Trophoblast cell (in vitro differentiated cells and primary cell): ENCODE data around the gene HCAR2.
A peak's percentile ranks its signal among the peaks of the same experiment; 100 is the strongest.

ENCODE experiments used
- DNase-seq, 2 donors: peaks; one replicate each; pipeline ENCODE4 v3.0.0-alpha.2; 2016
- H2AFZ ChIP-seq: 2 replicates; pipeline ENCODE4 v1.6.1; 2013; ENCODE audit warnings: low read length, moderate library complexity, mild to moderate bottlenecking; ENCODE audit not compliant: insufficient read depth, poor library complexity
- H2AK5ac ChIP-seq: 2 replicates; pipeline ENCODE4 v1.6.1; 2013; ENCODE audit warnings: mild to moderate bottlenecking, low read length
- H2BK120ac ChIP-seq: 2 replicates; pipeline ENCODE4 v1.6.1; 2013; ENCODE audit warnings: low read length, mild to moderate bottlenecking, moderate library complexity; ENCODE audit not compliant: insufficient read depth, poor library complexity
- H2BK12ac ChIP-seq: 2 replicates; pipeline ENCODE4 v1.6.1; 2013; ENCODE audit warnings: mild to moderate bottlenecking, low read length, moderate library complexity
- H2BK5ac ChIP-seq: 2 replicates; pipeline ENCODE4 v1.6.1; 2013; ENCODE audit warnings: low read length, low read depth, moderate library complexity, mild to moderate bottlenecking; ENCODE audit not compliant: poor library complexity
- H3K14ac ChIP-seq: 2 replicates; pipeline ENCODE4 v1.6.1; 2013; ENCODE audit warnings: mild to moderate bottlenecking, low read length
- H3K18ac ChIP-seq: 2 replicates; pipeline ENCODE4 v1.6.1; 2013; ENCODE audit warnings: mild to moderate bottlenecking, low read length
- H3K23ac ChIP-seq: 2 replicates; pipeline ENCODE4 v1.6.1; 2013; ENCODE audit warnings: low read length
- H3K27ac ChIP-seq: 2 replicates; pipeline ENCODE4 v1.5.1; 2013; ENCODE audit warnings: low read depth, mild to moderate bottlenecking, inconsistent platforms, low read length, moderate library complexity
- H3K27me3 ChIP-seq: 2 replicates; pipeline ENCODE4 v1.6.1; 2013; ENCODE audit warnings: inconsistent platforms, mild to moderate bottlenecking, low read length, moderate library complexity; ENCODE audit not compliant: insufficient read depth
- H3K36me3 ChIP-seq, 2 experiments: 1 replicate in 1 of 2; 2 replicates in 1 of 2; pipeline ENCODE4 v1.6.1; 2013; ENCODE audit warnings: low read length in 2 of 2, mild to moderate bottlenecking in 2 of 2, moderate library complexity in 1 of 2; ENCODE audit not compliant: insufficient read depth in 2 of 2, control insufficient read depth in 1 of 2
- H3K4ac ChIP-seq: 2 replicates; pipeline ENCODE4 v1.6.1; 2013; ENCODE audit warnings: low read depth, mild to moderate bottlenecking, low read length, moderate library complexity
- H3K4me1 ChIP-seq, 2 experiments: 1 replicate in 1 of 2; 2 replicates in 1 of 2; pipeline ENCODE4 v1.6.1; 2013; ENCODE audit warnings: low read length in 2 of 2, mild to moderate bottlenecking in 2 of 2, moderate library complexity in 1 of 2; ENCODE audit not compliant: insufficient read depth in 2 of 2, control insufficient read depth in 1 of 2
- H3K4me2 ChIP-seq: 2 replicates; pipeline ENCODE4 v1.6.1; 2013; ENCODE audit warnings: inconsistent platforms, mild to moderate bottlenecking, low read length, moderate library complexity
- H3K4me3 ChIP-seq: 2 replicates; pipeline ENCODE4 v1.5.1; 2013; ENCODE audit warnings: mild to moderate bottlenecking, low read depth, low read length, inconsistent platforms
- H3K79me1 ChIP-seq: one replicate; pipeline ENCODE4 v1.6.1; 2013; ENCODE audit warnings: low read length
- H3K79me2 ChIP-seq: 2 replicates; pipeline ENCODE4 v1.6.1; 2013; ENCODE audit warnings: low read length, mild to moderate bottlenecking; ENCODE audit not compliant: control insufficient read depth, insufficient read depth, poor library complexity
- H3K9ac ChIP-seq: 2 replicates; pipeline ENCODE4 v1.6.1; 2013; ENCODE audit warnings: mild to moderate bottlenecking, low read length
- H3K9me3 ChIP-seq: 2 replicates; pipeline ENCODE4 v1.6.1; 2013; ENCODE audit warnings: low read depth, mild to moderate bottlenecking, control low read depth, inconsistent platforms, low read length; ENCODE audit not compliant: insufficient read depth
- H4K12ac ChIP-seq: 2 replicates; pipeline ENCODE4 v1.6.1; 2013; ENCODE audit warnings: low read depth, mild to moderate bottlenecking, low read length, moderate library complexity
- H4K8ac ChIP-seq: 2 replicates; pipeline ENCODE4 v1.6.1; 2013; ENCODE audit warnings: low read depth, mild to moderate bottlenecking, low read length, moderate library complexity
- H4K91ac ChIP-seq: one replicate; pipeline ENCODE4 v1.6.1; 2013; ENCODE audit warnings: low read depth, mild to moderate bottlenecking, low read length, moderate library complexity
- WGBS: extraction: QIAGEN DNeasy Blood & Tissue Kit; methylation state at CpG from one replicate; pipeline ENCODE4 v1.1.7; 2013; ENCODE audit warnings: missing lambda C conversion rate; ENCODE audit not compliant: insufficient read length, insufficient coverage; ENCODE audit errors: extremely low coverage; 5-methylcytosine and 5-hydroxymethylcytosine counted together

The HCAR2 gene

DNA sequence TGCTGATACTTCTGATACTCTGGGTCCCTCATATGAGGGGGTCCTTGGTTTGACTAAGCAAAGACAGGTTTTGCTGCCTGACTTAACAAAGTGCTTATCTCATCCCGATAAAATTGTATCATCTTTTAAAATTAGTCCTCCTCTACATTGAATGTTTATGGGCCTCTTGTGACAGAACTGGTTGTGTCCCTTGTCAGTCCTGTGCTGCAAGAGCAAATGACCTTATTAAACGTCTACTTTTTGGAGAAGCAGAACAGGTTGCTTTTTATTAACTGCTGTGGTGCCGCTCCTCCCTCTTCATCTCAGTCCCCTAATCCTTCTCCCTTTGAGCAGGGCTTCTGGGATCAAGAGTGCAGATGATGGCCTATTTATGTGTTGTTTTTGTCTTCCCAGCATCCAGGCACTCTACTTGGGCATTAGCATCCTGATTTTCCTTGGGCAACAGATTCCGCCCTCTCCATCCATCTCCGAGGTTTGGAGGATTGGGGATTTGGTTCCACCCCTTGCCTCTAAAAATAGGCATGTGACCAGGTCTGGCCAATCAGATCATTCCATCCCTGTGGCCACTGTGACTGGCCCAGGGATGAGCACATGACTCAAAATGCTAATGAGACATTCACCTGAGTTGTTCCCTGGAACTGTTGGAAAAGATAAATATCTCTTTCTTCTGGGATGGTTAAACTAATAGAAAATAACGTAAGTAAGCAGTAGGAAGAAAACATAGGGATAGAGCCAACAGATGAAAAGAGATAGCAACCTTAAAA is 46.6 kb upstream of the HCAR2 start:
- H3K4me3 ChIP-seq: no peak overlapping the region
- no peak overlapping the region for H2AFZ ChIP-seq
- no peak overlapping the region for H3K4me2 ChIP-seq
- H3K14ac ChIP-seq: no peak overlapping the region
- no peak overlapping the region for H4K8ac ChIP-seq
- DNase-seq: peak in 1 of 2 donors; percentile 64
- peaks cover 2 to 4% of the 10 kb centered on the region in 2 experiments for H3K36me3 ChIP-seq
- H4K91ac ChIP-seq: no peak overlapping the region
- H3K79me1 ChIP-seq: peaks cover 8% of the 10 kb centered on the region
- H3K4ac ChIP-seq: no peak overlapping the region
- peak overlapping the region; percentile 22 for H3K9ac ChIP-seq
- H3K79me2 ChIP-seq: peaks cover 9% of the 10 kb centered on the region
- H3K18ac ChIP-seq: no peak overlapping the region
- peak overlapping the region; percentile 91 for H2BK12ac ChIP-seq
- no peak overlapping the region for H2BK120ac ChIP-seq
- no peak overlapping the region for H2AK5ac ChIP-seq
- H3K23ac ChIP-seq: no peak overlapping the region
- H3K27ac ChIP-seq: no peak overlapping the region
- H3K27me3 ChIP-seq: no peaks in the 10 kb centered on the region
- H3K4me1 ChIP-seq: peaks cover 6 to 12% of the 10 kb centered on the region in 2 experiments
- H2BK5ac ChIP-seq: no peak overlapping the region
- no peak overlapping the region for H4K12ac ChIP-seq
- WGBS: no CpG with 5 or more reads among the region's 6 CpGs
- no peaks in the 10 kb centered on the region for H3K9me3 ChIP-seq

DNA sequence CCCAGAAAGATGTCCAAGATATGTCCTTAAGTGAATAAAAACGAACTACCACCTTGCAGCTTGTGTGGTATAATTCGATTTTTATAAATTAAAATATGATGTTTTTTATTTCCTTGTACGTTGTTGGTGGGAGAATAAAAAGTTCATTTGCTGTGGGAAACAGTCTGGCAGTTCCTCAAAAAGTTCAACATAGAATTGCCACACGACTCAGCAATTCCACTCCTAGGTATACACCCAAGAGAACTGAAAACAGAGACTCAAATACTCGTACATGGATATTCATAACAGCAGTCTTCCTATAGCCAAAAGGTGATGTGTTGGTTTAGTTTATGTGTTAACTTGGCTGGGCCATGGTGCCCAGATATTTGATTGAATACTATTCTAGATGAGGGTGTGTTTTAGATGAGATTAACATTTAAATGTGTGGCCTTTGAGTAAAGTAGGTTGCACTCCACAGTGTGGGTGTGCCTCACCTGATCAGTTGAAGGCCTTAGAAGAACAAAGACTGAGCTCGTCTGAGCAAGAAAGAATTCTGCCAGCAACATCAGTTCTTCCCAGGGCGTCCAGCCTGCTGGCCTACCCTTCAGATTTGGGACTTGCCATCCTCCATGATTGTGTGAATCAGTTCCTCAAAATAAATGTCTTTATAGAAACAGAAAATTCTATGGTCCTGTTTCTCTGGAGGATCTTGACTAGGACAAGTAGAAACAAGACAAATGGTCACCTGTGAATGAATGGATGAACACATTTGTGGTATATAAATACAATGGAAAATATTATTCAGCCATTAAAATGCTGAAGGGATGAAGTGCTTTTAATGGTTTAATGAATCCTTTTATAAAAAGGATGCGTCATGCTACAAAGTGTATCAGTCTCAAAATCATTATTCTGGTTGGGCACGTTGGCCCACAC is 44.3 kb upstream of the HCAR2 start:
- Histone ChIP-seq H4K12ac (no peak overlapping the region), H3K79me2 (no peaks in the 10 kb centered on the region), H2BK120ac (no peak overlapping the region), H3K4me3 (no peak overlapping the region), H3K23ac (no peak overlapping the region), H3K4me2 (no peak overlapping the region), H3K4me1 (peaks cover 6 to 8% of the 10 kb centered on the region in 2 experiments), H2BK5ac (no peak overlapping the region), H4K91ac (no peak overlapping the region), H2AK5ac (no peak overlapping the region), H3K27ac (no peak overlapping the region), H3K79me1 (peaks cover 2% of the 10 kb centered on the region), H2AFZ (no peak overlapping the region), H3K9ac (no peak overlapping the region), H3K14ac (no peak overlapping the region), H3K27me3 (no peaks in the 10 kb centered on the region), H3K18ac (no peak overlapping the region), H3K36me3 (no peaks in the 10 kb centered on the region), H2BK12ac (no peak overlapping the region), H3K4ac (no peak overlapping the region), H4K8ac (no peak overlapping the region), H3K9me3 (no peaks in the 10 kb centered on the region)
- no peak for DNase-seq
- 100% methylated on average over 2 of the region's 9 CpGs for WGBS

DNA sequence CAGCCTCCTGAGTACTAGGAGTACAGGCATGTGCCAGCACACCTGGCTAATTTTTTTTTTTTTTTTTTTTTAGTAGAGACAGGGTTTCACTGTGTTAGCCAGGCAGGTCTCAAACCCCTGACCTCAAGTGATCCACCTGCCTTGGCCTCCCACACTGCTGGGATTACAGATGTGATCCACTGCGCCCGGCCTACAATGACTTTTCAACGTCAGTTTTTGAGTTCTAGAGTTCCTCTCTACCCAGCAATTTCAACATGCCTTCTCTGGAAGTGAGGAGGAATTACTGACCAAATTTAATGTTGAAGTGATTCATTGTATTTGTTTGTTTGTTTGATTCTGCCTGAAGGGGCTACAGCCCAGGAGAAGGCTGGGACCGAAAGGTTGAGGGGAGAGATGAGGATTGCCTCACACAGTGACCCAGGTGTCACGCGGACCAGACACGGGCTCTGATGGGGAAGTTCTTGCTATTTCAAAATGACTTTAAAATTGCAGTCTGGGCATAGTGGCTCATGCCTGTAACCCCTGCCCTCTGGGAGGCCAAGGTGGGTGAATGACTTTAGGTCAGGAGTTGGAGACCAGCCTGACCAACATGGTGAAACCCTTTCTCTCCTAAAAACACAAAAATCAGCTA is 40.9 kb upstream of the HCAR2 start:
- no peaks in the 10 kb centered on the region for H3K79me1 ChIP-seq
- no peak overlapping the region for H3K4me2 ChIP-seq
- DNase-seq: peak in 1 of 2 donors; percentile 29
- no peak overlapping the region for H2AK5ac ChIP-seq
- no peak overlapping the region for H4K12ac ChIP-seq
- H3K4me1 ChIP-seq: peaks cover 4 to 6% of the 10 kb centered on the region in 2 experiments
- no peak overlapping the region for H2AFZ ChIP-seq
- no CpG with 5 or more reads among the region's 7 CpGs for WGBS
- H3K27me3 ChIP-seq: no peaks in the 10 kb centered on the region
- H3K4me3 ChIP-seq: no peak overlapping the region
- H3K18ac ChIP-seq: no peak overlapping the region
- H4K91ac ChIP-seq: no peak overlapping the region
- H3K14ac ChIP-seq: no peak overlapping the region
- H3K9me3 ChIP-seq: no peaks in the 10 kb centered on the region
- no peak overlapping the region for H4K8ac ChIP-seq
- H2BK120ac ChIP-seq: no peak overlapping the region
- H3K36me3 ChIP-seq: no peaks in the 10 kb centered on the region
- no peak overlapping the region for H3K9ac ChIP-seq
- H3K27ac ChIP-seq: no peak overlapping the region
- no peaks in the 10 kb centered on the region for H3K79me2 ChIP-seq
- no peak overlapping the region for H3K4ac ChIP-seq
- no peak overlapping the region for H3K23ac ChIP-seq
- no peak overlapping the region for H2BK12ac ChIP-seq
- H2BK5ac ChIP-seq: no peak overlapping the region

GRCh38 chr12:122740351-122740750 is 37.2 kb upstream of the HCAR2 start:
- Histone ChIP-seq H2BK120ac (no peak overlapping the region), H3K9me3 (no peaks in the 10 kb centered on the region), H3K4ac (no peak overlapping the region), H4K91ac (no peak overlapping the region), H3K27me3 (no peaks in the 10 kb centered on the region), H3K79me2 (no peaks in the 10 kb centered on the region), H3K23ac (no peak overlapping the region), H3K4me1 (peaks cover 6 to 7% of the 10 kb centered on the region in 2 experiments), H3K14ac (no peak overlapping the region), H2AFZ (no peak overlapping the region), H3K79me1 (no peaks in the 10 kb centered on the region), H2BK5ac (no peak overlapping the region), H3K4me3 (no peak overlapping the region), H3K4me2 (no peak overlapping the region), H2AK5ac (no peak overlapping the region), H4K12ac (no peak overlapping the region), H3K18ac (no peak overlapping the region), H4K8ac (no peak overlapping the region), H2BK12ac (no peak overlapping the region), H3K36me3 (no peaks in the 10 kb centered on the region), H3K9ac (no peak overlapping the region), H3K27ac (no peak overlapping the region)
- DNase-seq: peak in 1 of 2 donors; percentile 36
- WGBS: no CpG with 5 or more reads among the region's 7 CpGs
